GM21528 (cell line): ENCODE results near the gene EFNA5.

Source experiments
- ATAC-seq: cut with Tn5 transposase; IDR thresholded peaks from one replicate; pipeline ENCODE4 v1.9.1; 2021; ENCODE audit warnings: mild to moderate bottlenecking, moderate library complexity; ENCODE audit not compliant: unreplicated experiment, low FRiP score

The EFNA5 gene

GRCh38 chr5:107531308-107531707, 139.4 kb downstream of the EFNA5 start:
- no peak for ATAC-seq

GRCh38 chr5:107529618-107530017, 141.1 kb downstream of the EFNA5 start:
- ATAC-seq, result no peak

GRCh38 chr5:107526270-107526937, 144.3 kb downstream of the EFNA5 start:
- no peak for ATAC-seq

GRCh38 chr5:107524111-107524510, 146.6 kb downstream of the EFNA5 start:
- ATAC-seq, result no peak

- ATAC-seq, result no peak
Observed at GRCh38 chr5:107523029-107523680, 147.6 kb downstream of the EFNA5 start.

GRCh38 chr5:107522456-107522855, 148.3 kb downstream of the EFNA5 start:
- no peak for ATAC-seq

- no peak for ATAC-seq
Observed at GRCh38 chr5:107519900-107520354, 150.8 kb downstream of the EFNA5 start.

- no peak for ATAC-seq
Observed at GRCh38 chr5:107518616-107519015, 152.1 kb downstream of the EFNA5 start.

- ATAC-seq, result no peak
Observed at GRCh38 chr5:107518190-107518589, 152.5 kb downstream of the EFNA5 start.

GRCh38 chr5:107517185-107518033, 153.3 kb downstream of the EFNA5 start:
- ATAC-seq, result no peak

- ATAC-seq, result no peak
Observed at GRCh38 chr5:107516452-107517184, 154.1 kb downstream of the EFNA5 start.

- no peak for ATAC-seq
Observed at GRCh38 chr5:107515521-107516080, 155.1 kb downstream of the EFNA5 start.

- ATAC-seq, result no peak
Observed at GRCh38 chr5:107514305-107514704, 156.4 kb downstream of the EFNA5 start.

- ATAC-seq, result no peak
Observed at GRCh38 chr5:107513337-107514085, 157.2 kb downstream of the EFNA5 start.

- no peak for ATAC-seq
Observed at GRCh38 chr5:107512029-107512428, 158.7 kb downstream of the EFNA5 start.

GRCh38 chr5:107510125-107510524, 160.6 kb downstream of the EFNA5 start:
- ATAC-seq, result no peak

- no peak for ATAC-seq
Observed at GRCh38 chr5:107508097-107508496, 162.6 kb downstream of the EFNA5 start.

GRCh38 chr5:107505763-107506534, 164.8 kb downstream of the EFNA5 start:
- ATAC-seq, result no peak

- ATAC-seq, result no peak
Observed at GRCh38 chr5:107504424-107504823, 166.3 kb downstream of the EFNA5 start.
